D721Med (cell line): Measurements from ENCODE around the gene MAPK12.

Experiments used
- DNase-seq: peaks from one replicate; pipeline ENCODE4 v3.0.0; 2011; ENCODE audit warnings: low spot score; ENCODE audit not compliant: insufficient read length
- FAIRE-seq: peaks from 2 replicates; lab custom pipeline; 2011; peaks lifted over from hg19 to GRCh38; lab: Jason Lieb, UNC
- CTCF ChIP-seq: IDR thresholded peaks from 2 replicates; pipeline ENCODE4 v1.5.1; 2012; ENCODE audit warnings: mild to moderate bottlenecking, control low read depth; ENCODE audit not compliant: insufficient read depth; ENCODE audit errors: missing control alignments

MAPK12 gene

GRCh38 chr22:50250249-50250554 lies 11.3 kb downstream of the MAPK12 start:
- FAIRE-seq, result no peak
- no peak for TF ChIP-seq CTCF
- no peak for DNase-seq

DNA sequence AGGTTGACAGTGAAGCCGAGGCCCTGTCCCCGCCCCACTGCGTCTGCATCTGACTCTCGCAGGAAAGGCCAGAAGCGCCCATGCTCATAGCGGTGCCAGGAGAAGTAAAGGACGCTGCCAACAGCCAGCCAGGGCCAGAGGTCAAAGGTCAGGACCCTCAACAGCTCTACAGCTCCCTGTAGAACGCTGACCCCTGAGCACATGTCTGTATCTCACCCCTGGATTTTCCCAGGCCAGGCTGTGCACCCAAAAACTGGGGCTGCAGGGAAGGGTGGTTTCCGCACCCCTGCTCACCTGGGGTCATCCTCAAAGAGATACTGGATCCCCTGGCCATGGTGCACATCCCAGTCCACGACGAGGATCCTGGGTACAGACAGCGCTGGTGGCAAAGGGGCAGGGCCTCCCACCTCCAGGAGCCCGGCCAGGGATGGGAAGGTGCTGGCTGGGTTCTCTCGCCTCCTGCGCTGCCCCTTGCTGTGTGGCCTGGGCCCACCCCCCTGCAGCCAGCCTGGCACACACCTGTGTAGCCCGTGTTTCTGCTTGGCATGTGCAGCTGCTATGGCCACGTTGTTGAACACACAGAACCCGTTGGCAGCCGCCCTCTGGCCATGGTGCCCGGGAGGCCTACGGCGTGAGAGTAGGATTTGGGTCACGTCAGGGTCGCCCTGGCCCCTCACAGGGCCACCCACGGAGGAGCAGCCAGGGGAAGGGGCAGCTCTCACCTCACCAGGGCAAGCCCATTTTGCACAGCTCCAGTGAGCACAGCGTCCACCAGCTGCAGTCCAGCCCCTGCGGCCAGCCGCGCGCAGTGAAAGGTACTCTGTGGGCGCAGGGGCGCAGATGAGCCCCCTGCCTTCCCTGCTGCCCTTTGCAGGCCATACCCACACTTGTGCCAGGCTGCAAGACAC lies 11.9 kb downstream of the MAPK12 start:
- TF ChIP-seq CTCF, result no peak
- no peak for DNase-seq
- no peak for FAIRE-seq

- no peak for FAIRE-seq
- DNase-seq, result no peak
- no peak for TF ChIP-seq CTCF
Observed at GRCh38 chr22:50248196-50249081, 13.0 kb downstream of the MAPK12 start.

DNA sequence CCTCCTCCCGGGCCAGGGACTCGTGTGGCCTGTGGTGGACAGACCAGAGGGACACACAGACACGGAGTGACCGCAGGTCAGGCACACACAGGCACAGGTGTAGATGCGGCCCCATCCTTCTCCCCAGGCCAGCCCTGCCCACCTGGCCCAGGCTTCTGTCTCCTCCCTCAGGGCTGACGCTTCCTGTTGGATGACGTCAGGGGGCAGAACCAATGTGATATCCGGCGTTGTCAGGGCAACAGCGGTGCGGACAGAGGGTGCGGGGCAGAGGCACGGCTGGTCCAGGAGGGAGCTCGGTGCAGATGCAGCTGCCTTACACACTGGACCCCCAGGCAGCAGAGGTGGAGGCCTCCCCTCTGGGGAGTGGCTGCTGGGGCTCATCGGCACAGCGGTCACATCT lies 13.7 kb downstream of the MAPK12 start:
- no peak for FAIRE-seq
- no peak for DNase-seq
- no peak for TF ChIP-seq CTCF

- TF ChIP-seq CTCF, result no peak
- DNase-seq, result no peak
- FAIRE-seq, result no peak
Observed at GRCh38 chr22:50246242-50247175, 15.0 kb downstream of the MAPK12 start.

DNA sequence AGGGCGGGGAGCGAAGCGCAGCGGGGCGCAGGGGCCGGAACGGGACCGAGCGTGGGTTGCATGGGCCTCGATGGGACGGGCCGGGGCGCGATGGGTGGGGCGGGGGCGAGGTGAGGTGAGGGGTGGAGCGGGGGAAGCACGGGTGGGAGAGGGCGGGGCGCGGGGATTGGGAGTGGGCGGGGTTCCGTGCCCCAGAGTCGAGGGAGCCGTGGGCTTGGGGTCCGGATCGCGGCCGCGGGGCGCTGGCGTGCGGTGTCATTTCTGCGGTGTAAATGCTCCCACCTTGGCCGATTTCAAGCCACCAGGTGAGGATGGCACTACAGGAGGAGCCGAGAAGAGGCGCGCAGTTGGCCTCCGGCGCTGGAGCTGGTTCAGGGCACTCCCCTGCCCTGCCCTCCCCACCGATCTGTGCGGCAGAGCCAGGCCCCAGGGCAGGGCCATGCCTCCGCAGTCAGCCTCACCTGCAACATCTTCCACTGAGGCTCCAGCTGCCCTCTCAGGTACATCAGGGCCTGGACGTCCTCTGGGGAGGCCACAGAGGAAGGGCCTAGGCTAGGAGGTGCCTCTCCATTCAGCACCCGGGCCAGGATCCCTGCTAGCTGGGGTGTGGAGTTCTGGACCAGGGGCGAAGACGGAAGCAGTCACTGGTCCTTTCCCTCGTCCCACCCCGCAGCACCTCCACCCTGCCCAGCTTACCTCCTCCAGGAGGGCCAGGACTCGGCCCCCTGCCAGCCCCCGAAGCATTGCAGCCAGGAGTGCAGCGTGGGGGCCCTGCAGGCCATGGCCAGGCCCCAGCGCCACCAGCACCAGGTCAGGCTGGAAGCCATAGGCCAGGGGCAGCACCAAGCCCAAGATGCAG lies 16.0 kb downstream of the MAPK12 start:
- no peak for FAIRE-seq
- TF ChIP-seq CTCF, result no peak
- no peak for DNase-seq
